ENCODE data around the gene MON1B. TPM values are rescaled to one million over a fixed set of nuclear protein-coding genes. Genes with fewer than 3 reads are reported as not detected.
"Not testable (repeated sequence)": the region's sequence is repeated elsewhere in the genome, so short reads cannot be mapped to it uniquely, and the experiment has no call there.

MON1B gene
- polyA plus RNA-seq, 4 donors, result 24.3 to 29.0 (median 26.3) TPM

GRCh38 chr16:77234611-77235010 is 43.6 kb downstream of the MON1B start:
- no peak for DNase-seq (ENCODE audit: low read depth in 4 of 4, low spot score in 3 of 4)

DNA sequence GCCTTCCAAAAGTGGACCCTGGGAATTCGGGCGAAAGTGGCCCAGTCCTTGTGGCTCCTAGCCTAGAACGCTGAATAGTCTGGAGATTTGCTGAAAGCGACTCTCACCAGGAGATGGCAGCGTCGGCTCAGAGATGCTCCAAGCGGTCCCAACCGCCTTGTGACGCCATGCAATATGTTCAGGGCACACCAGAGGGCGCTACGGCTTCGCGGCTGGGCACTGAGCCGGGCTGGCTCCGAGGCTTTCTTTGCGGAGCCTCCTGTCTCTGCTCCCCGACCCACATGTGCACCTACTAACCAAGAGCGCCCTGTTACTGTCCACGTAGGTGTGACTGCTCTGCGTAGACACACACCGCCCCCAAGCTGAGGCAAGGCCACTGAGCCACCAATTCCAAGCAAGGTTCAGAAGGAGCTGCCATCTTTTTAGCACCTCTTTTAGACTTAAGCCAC is 45.1 kb downstream of the MON1B start:
- DNase-seq (ENCODE audit: low read depth in 4 of 4, low spot score in 3 of 4), result peak; percentile 60 to 86 (median 71)

- no peak for DNase-seq (ENCODE audit: low read depth in 4 of 4, low spot score in 3 of 4)
These were observed 47.6 kb downstream of the MON1B start for GRCh38 chr16:77238593-77238992.

- not testable (repeated sequence) for DNase-seq (ENCODE audit: low read depth in 4 of 4, low spot score in 3 of 4)
These were observed 51.5 kb downstream of the MON1B start for GRCh38 chr16:77242471-77242870.

DNA sequence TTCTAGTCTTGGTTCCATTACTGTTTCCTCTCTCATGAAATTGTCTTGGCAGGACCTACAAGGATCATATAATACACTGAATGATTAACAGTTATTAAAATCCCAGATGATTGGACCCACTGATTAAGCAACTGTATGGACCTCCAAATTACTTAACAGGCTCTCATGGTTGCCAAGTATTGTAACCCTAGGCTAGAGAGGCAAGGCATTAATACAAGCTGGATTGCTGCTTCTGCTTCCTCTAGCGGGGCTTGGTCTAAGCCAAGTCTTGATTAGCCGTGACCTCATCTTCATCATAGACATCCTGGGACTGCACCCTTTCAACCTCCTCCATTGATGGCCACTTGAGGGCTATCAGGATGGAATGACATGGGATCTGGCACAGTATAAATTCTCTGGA is 55.2 kb downstream of the MON1B start:
- DNase-seq (ENCODE audit: low read depth in 4 of 4, low spot score in 3 of 4), result no peak

DNA sequence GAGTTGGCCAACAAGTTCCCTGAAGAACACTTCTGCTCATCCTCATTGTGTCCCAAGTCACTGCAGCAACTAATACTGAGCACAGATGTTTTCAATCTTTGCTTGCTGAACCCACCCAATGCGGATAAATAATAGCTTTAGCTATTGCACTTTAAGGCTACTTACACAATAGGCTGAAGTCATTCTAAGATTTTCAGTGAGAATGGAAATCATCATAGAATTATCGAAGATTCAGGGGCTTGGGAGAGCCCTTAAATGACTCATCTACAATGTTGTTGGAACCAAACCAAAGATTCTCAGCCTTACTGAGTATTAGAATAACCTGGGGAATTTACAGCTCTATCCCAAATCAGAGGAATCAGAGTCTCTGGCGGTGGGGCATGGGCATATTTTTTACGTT is 59.4 kb downstream of the MON1B start:
- DNase-seq (ENCODE audit: low read depth in 4 of 4, low spot score in 3 of 4), result no peak

Other genes starting within 250 kb of the MON1B start
- gene SYCE1L, start 8.2 kb downstream of the MON1B start, polyA plus RNA-seq (ENCODE audit: insufficient read length in 4 of 4), result 1 to 10 TPM; 2.7 to 9.2 (median 4.8) TPM
- 1 to 10 TPM; 2.7 to 6.2 (median 4.2) TPM for gene ADAMTS18, start 243.8 kb downstream of the MON1B start, polyA plus RNA-seq (ENCODE audit: insufficient read length in 4 of 4)